ENCODE results near the gene PEX14.

- TF ChIP-seq CTCF (IDR thresholded peaks at IDR 0.05) (no peak), EP300 (IDR thresholded peaks at IDR 0.05) (no peak), POLR2A (IDR thresholded peaks at IDR 0.05) (no peak)
Observed at GRCh38 chr1:10626131-10626731, 151.5 kb downstream of the PEX14 start.
